ENCODE results near the gene FGF22. TPM values are rescaled to one million over a fixed set of nuclear protein-coding genes. Genes with fewer than 3 reads are reported as not detected.

Gene FGF22
- total RNA-seq, 1 donor = not detected

- H3K27ac ChIP-seq (ENCODE audit: low read depth, low read length) = no peak overlapping the region
- H2AFZ ChIP-seq (ENCODE audit: low read length) = no peak overlapping the region
- H3K4me3 ChIP-seq (ENCODE audit: insufficient read depth, low read length) = no peak overlapping the region
- no peak overlapping the region for H3K4me2 ChIP-seq (ENCODE audit: insufficient read depth, low read length)
- peaks cover 9% of the 10 kb centered on the region for H3K4me1 ChIP-seq (ENCODE audit: insufficient read depth, low read length)
- H3K9me3 ChIP-seq (ENCODE audit: low read depth, low read length) = no peaks in the 10 kb centered on the region
- no peaks in the 10 kb centered on the region for H3K79me2 ChIP-seq (ENCODE audit: insufficient read depth, low read length)
- TF ChIP-seq, protein P1, sequence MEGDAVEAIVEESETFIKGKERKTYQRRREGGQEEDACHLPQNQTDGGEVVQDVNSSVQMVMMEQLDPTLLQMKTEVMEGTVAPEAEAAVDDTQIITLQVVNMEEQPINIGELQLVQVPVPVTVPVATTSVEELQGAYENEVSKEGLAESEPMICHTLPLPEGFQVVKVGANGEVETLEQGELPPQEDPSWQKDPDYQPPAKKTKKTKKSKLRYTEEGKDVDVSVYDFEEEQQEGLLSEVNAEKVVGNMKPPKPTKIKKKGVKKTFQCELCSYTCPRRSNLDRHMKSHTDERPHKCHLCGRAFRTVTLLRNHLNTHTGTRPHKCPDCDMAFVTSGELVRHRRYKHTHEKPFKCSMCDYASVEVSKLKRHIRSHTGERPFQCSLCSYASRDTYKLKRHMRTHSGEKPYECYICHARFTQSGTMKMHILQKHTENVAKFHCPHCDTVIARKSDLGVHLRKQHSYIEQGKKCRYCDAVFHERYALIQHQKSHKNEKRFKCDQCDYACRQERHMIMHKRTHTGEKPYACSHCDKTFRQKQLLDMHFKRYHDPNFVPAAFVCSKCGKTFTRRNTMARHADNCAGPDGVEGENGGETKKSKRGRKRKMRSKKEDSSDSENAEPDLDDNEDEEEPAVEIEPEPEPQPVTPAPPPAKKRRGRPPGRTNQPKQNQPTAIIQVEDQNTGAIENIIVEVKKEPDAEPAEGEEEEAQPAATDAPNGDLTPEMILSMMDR (IDR thresholded peaks at IDR 0.05; ENCODE audit: extremely low read depth, low read depth, low read length) = no peak
- no peaks in the 10 kb centered on the region for H4K20me1 ChIP-seq (ENCODE audit: insufficient read depth, low read length)
- DNase-seq (ENCODE audit: insufficient read length, low spot score, missing footprints) = no peak
- H3K36me3 ChIP-seq (ENCODE audit: insufficient read depth, low read length) = no peaks in the 10 kb centered on the region
- no peaks in the 10 kb centered on the region for H3K27me3 ChIP-seq (ENCODE audit: insufficient read depth, low read length)
These were observed 26.7 kb upstream of the FGF22 start for GRCh38 chr19:612941-613340.

- Histone ChIP-seq H3K79me2 (ENCODE audit: insufficient read depth, low read length) (no peaks in the 10 kb centered on the region), H3K4me3 (ENCODE audit: insufficient read depth, low read length) (no peak overlapping the region), H2AFZ (ENCODE audit: low read length) (no peak overlapping the region), H4K20me1 (ENCODE audit: insufficient read depth, low read length) (no peaks in the 10 kb centered on the region), H3K4me2 (ENCODE audit: insufficient read depth, low read length) (no peak overlapping the region), H3K4me1 (ENCODE audit: insufficient read depth, low read length) (peaks cover 9% of the 10 kb centered on the region), H3K27me3 (ENCODE audit: insufficient read depth, low read length) (no peaks in the 10 kb centered on the region), H3K36me3 (ENCODE audit: insufficient read depth, low read length) (no peaks in the 10 kb centered on the region), H3K9me3 (ENCODE audit: low read depth, low read length) (no peaks in the 10 kb centered on the region), H3K27ac (ENCODE audit: low read depth, low read length) (no peak overlapping the region)
- TF ChIP-seq, protein P1 (IDR thresholded peaks at IDR 0.05; ENCODE audit: extremely low read depth, low read depth, low read length) = no peak
- no peak for DNase-seq (ENCODE audit: insufficient read length, low spot score, missing footprints)
These were observed 25.7 kb upstream of the FGF22 start for GRCh38 chr19:613732-614567.

GRCh38 chr19:615619-616018 is 24.1 kb upstream of the FGF22 start:
- no peak overlapping the region for H3K4me2 ChIP-seq (ENCODE audit: insufficient read depth, low read length)
- H3K4me1 ChIP-seq (ENCODE audit: insufficient read depth, low read length) = peaks cover 9% of the 10 kb centered on the region
- H3K4me3 ChIP-seq (ENCODE audit: insufficient read depth, low read length) = no peak overlapping the region
- no peaks in the 10 kb centered on the region for H4K20me1 ChIP-seq (ENCODE audit: insufficient read depth, low read length)
- H3K79me2 ChIP-seq (ENCODE audit: insufficient read depth, low read length) = no peaks in the 10 kb centered on the region
- TF ChIP-seq, protein P1 (IDR thresholded peaks at IDR 0.05; ENCODE audit: extremely low read depth, low read depth, low read length) = no peak
- H2AFZ ChIP-seq (ENCODE audit: low read length) = no peak overlapping the region
- peak; percentile 89 for DNase-seq (ENCODE audit: insufficient read length, low spot score, missing footprints)
- H3K9me3 ChIP-seq (ENCODE audit: low read depth, low read length) = no peaks in the 10 kb centered on the region
- no peak overlapping the region for H3K27ac ChIP-seq (ENCODE audit: low read depth, low read length)
- no peaks in the 10 kb centered on the region for H3K27me3 ChIP-seq (ENCODE audit: insufficient read depth, low read length)
- H3K36me3 ChIP-seq (ENCODE audit: insufficient read depth, low read length) = peaks cover 4% of the 10 kb centered on the region

DNA sequence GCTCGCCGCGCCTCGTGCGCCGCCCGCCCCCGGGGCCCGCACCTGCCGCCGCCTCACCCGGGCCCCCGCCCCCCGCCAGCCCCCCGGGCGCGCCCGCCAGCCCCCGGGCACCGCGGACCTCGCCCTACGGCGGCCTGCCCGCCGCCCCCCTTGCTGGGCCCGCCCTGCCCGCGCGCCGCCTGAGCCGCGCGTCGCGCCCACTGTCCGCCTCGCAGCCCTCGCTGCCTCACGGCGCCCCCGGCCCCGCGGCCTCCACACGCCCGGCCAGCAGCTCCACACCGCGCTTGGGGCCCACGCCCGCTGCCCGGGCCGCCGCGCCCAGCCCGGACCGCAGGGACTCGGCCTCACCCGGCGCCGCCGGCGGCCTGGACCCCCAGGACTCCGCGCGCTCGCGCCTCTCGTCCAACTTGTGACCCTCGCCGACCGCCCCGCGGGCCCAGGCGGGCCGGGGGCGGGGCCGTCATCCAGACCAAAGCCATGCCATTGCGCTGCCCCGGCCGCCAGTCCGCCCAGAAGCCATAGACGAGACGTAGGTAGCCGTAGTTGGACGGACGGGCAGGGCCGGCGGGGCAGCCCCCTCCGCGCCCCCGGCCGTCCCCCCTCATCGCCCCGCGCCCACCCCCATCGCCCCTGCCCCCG is 23.5 kb upstream of the FGF22 start:
- Histone ChIP-seq H3K27me3 (ENCODE audit: insufficient read depth, low read length) (no peaks in the 10 kb centered on the region), H3K4me1 (ENCODE audit: insufficient read depth, low read length) (peaks cover 4% of the 10 kb centered on the region), H3K4me2 (ENCODE audit: insufficient read depth, low read length) (no peak overlapping the region), H3K9me3 (ENCODE audit: low read depth, low read length) (no peaks in the 10 kb centered on the region), H2AFZ (ENCODE audit: low read length) (no peak overlapping the region), H3K4me3 (ENCODE audit: insufficient read depth, low read length) (no peak overlapping the region), H3K79me2 (ENCODE audit: insufficient read depth, low read length) (no peaks in the 10 kb centered on the region), H3K27ac (ENCODE audit: low read depth, low read length) (no peak overlapping the region), H3K36me3 (ENCODE audit: insufficient read depth, low read length) (peaks cover 4% of the 10 kb centered on the region), H4K20me1 (ENCODE audit: insufficient read depth, low read length) (no peaks in the 10 kb centered on the region)
- no peak for DNase-seq (ENCODE audit: insufficient read length, low spot score, missing footprints)
- TF ChIP-seq, protein P1 (IDR thresholded peaks at IDR 0.05; ENCODE audit: extremely low read depth, low read depth, low read length) = no peak
